H9 (cell line): Measurements from ENCODE around the gene CCL17. TPM values are rescaled to one million over a fixed set of nuclear protein-coding genes. Genes with fewer than 3 reads are reported as not detected.

Source experiments
- DNase-seq: peaks from one replicate; pipeline ENCODE4 v3.0.0-alpha.2; 2017
- H2AFZ ChIP-seq: one replicate; pipeline ENCODE4 v1.6.1; 2013; ENCODE audit warnings: mild to moderate bottlenecking, low read length, control low read depth, moderate library complexity
- H2AK5ac ChIP-seq: 2 replicates; pipeline ENCODE4 v1.6.1; 2013; ENCODE audit warnings: low read length, control low read depth, mixed read lengths; ENCODE audit not compliant: insufficient read length
- H2BK120ac ChIP-seq: one replicate; pipeline ENCODE4 v1.6.1; 2013; ENCODE audit warnings: low read depth, mild to moderate bottlenecking, low read length, control low read depth, inconsistent platforms; ENCODE audit not compliant: poor library complexity, severe bottlenecking
- H2BK12ac ChIP-seq: 2 replicates; pipeline ENCODE4 v1.6.1; 2013; ENCODE audit warnings: low read length, control low read depth, mixed read lengths, low read depth; ENCODE audit not compliant: insufficient read length
- H2BK15ac ChIP-seq: 2 replicates; pipeline ENCODE4 v1.6.1; 2013; ENCODE audit warnings: low read depth, low read length, control low read depth
- H2BK20ac ChIP-seq: one replicate; pipeline ENCODE4 v1.6.1; 2013; ENCODE audit warnings: low read depth, mild to moderate bottlenecking, low read length, control low read depth, inconsistent platforms; ENCODE audit not compliant: poor library complexity, severe bottlenecking
- H2BK5ac ChIP-seq: 2 replicates; pipeline ENCODE4 v1.6.1; 2013; ENCODE audit warnings: low read length, control low read depth, mixed read lengths; ENCODE audit not compliant: insufficient read length
- H3K14ac ChIP-seq: 2 replicates; pipeline ENCODE4 v1.6.1; 2013; ENCODE audit warnings: low read length, control low read depth; ENCODE audit not compliant: insufficient read depth
- H3K18ac ChIP-seq: 2 replicates; pipeline ENCODE4 v1.6.1; 2013; ENCODE audit warnings: low read depth, mild to moderate bottlenecking, mixed read lengths, low read length, control low read depth; ENCODE audit not compliant: insufficient read length
- H3K23ac ChIP-seq: 2 replicates; pipeline ENCODE4 v1.6.1; 2013; ENCODE audit warnings: low read length, control low read depth, mixed read lengths, low read depth; ENCODE audit not compliant: insufficient read length
- H3K23me2 ChIP-seq: 2 replicates; pipeline ENCODE4 v1.6.1; 2013; ENCODE audit warnings: low read depth, mild to moderate bottlenecking, mixed read lengths, low read length, control low read depth; ENCODE audit not compliant: insufficient read length, poor library complexity, severe bottlenecking
- H3K27ac ChIP-seq: 2 replicates; pipeline ENCODE4 v1.5.1; 2013; ENCODE audit warnings: low read length, control low read depth, mixed read lengths, low read depth; ENCODE audit not compliant: insufficient read length
- H3K27me3 ChIP-seq: 2 replicates; pipeline ENCODE4 v1.6.1; 2013; ENCODE audit warnings: low read length, control low read depth, inconsistent platforms; ENCODE audit not compliant: insufficient read depth
- H3K4ac ChIP-seq: 2 replicates; pipeline ENCODE4 v1.6.1; 2013; ENCODE audit warnings: low read depth, mild to moderate bottlenecking, control low read depth, inconsistent platforms, low read length, moderate library complexity
- H3K4me1 ChIP-seq: 2 replicates; pipeline ENCODE4 v1.6.1; 2013; ENCODE audit warnings: low read length, control low read depth, inconsistent platforms; ENCODE audit not compliant: insufficient read depth
- H3K4me2 ChIP-seq: 2 replicates; pipeline ENCODE4 v1.6.1; 2013; ENCODE audit warnings: low read length, control low read depth, mixed read lengths; ENCODE audit not compliant: insufficient read length, insufficient read depth
- H3K56ac ChIP-seq: 2 replicates; pipeline ENCODE4 v1.6.1; 2013; ENCODE audit warnings: low read depth, mild to moderate bottlenecking, mixed read lengths, low read length, control low read depth; ENCODE audit not compliant: insufficient read length
- H3K79me1 ChIP-seq: 2 replicates; pipeline ENCODE4 v1.6.1; 2013; ENCODE audit warnings: low read depth, mild to moderate bottlenecking, moderate library complexity, low read length, control low read depth, inconsistent platforms; ENCODE audit not compliant: insufficient read depth, poor library complexity, severe bottlenecking
- H3K79me2 ChIP-seq: 2 replicates; pipeline ENCODE4 v1.6.1; 2013; ENCODE audit warnings: low read length, control low read depth, inconsistent platforms; ENCODE audit not compliant: insufficient read depth
- H3K9ac ChIP-seq: 2 replicates; pipeline ENCODE4 v1.6.1; 2013; ENCODE audit warnings: low read length, control low read depth, mixed read lengths; ENCODE audit not compliant: insufficient read length; ENCODE audit errors: extremely low read depth
- H3K9me3 ChIP-seq: one replicate; pipeline ENCODE4 v1.6.1; 2013; ENCODE audit warnings: low read depth, low read length, inconsistent platforms; ENCODE audit not compliant: control insufficient read depth
- H3T11ph ChIP-seq: one replicate; pipeline ENCODE4 v1.6.1; 2013; ENCODE audit warnings: mild to moderate bottlenecking, low read length, control low read depth, inconsistent platforms
- H4K20me1 ChIP-seq: one replicate; pipeline ENCODE4 v1.6.1; 2013; ENCODE audit not compliant: control insufficient read depth, insufficient read length, insufficient read depth
- H4K5ac ChIP-seq: 2 replicates; pipeline ENCODE4 v1.6.1; 2013; ENCODE audit warnings: low read depth, mild to moderate bottlenecking, mixed read lengths, low read length, control low read depth; ENCODE audit not compliant: insufficient read length
- H4K8ac ChIP-seq: replicated peaks from 2 replicates; pipeline ENCODE4 v1.6.1; 2013; ENCODE audit warnings: low read length, control low read depth, mixed read lengths, low read depth; ENCODE audit not compliant: insufficient read length
- H4K91ac ChIP-seq: 2 replicates; pipeline ENCODE4 v1.6.1; 2013; ENCODE audit warnings: low read depth, mild to moderate bottlenecking, moderate library complexity, mixed read lengths, low read length, control low read depth; ENCODE audit not compliant: insufficient read length
- H3K27ac Mint-ChIP-seq, 3 experiments: 2 replicates in 2 of 3; 3 replicates in 1 of 3; pipeline ENCODE4 v1.8.0; 2020 to 2021; ENCODE audit warnings: mixed read lengths in 3 of 3, mild to moderate bottlenecking in 1 of 3, moderate library complexity in 1 of 3
- H3K27me3 Mint-ChIP-seq: 2 replicates; pipeline ENCODE4 v1.8.0; 2021; ENCODE audit warnings: low read depth, mild to moderate bottlenecking, moderate library complexity, mixed read lengths
- H3K36me3 Mint-ChIP-seq, 3 experiments: 2 replicates in 2 of 3; 3 replicates in 1 of 3; pipeline ENCODE4 v1.8.0; 2020 to 2021; ENCODE audit warnings: low read depth in 3 of 3, mixed read lengths in 3 of 3; ENCODE audit not compliant: insufficient read depth in 1 of 3
- H3K4me1 Mint-ChIP-seq, 2 experiments: 2 replicates each; pipeline ENCODE4 v1.8.0; 2020; ENCODE audit warnings: mixed read lengths in 2 of 2
- H3K4me3 Mint-ChIP-seq, 2 experiments: 2 replicates in 1 of 2; 3 replicates in 1 of 2; pipeline ENCODE4 v1.8.0; 2020 to 2021; ENCODE audit warnings: mild to moderate bottlenecking in 2 of 2, mixed read lengths in 2 of 2, moderate library complexity in 1 of 2
- H3K9me3 Mint-ChIP-seq, 2 experiments: 2 replicates in 1 of 2; 3 replicates in 1 of 2; pipeline ENCODE4 v1.8.0; 2020; ENCODE audit warnings: mild to moderate bottlenecking in 2 of 2, mixed read lengths in 2 of 2, moderate library complexity in 1 of 2
- WGBS: extraction: QIAGEN DNeasy Blood & Tissue Kit; methylation state at CpG from one replicate; pipeline ENCODE4 v1.1.7; 2013; ENCODE audit warnings: missing lambda C conversion rate, low lambda C conversion rate, mixed read lengths; ENCODE audit not compliant: insufficient read length; ENCODE audit errors: extremely low coverage; 5-methylcytosine and 5-hydroxymethylcytosine counted together
- total RNA-seq: library from RNA; stranded (reverse); gene quantifications from 2 replicates; pipeline ENCODE4 v1.2.1, GENCODE V29; 2021
- TF ChIP-seq, protein P1 (sequence below): fragments of 200-600 bp; sonication (generic); conservative IDR thresholded peaks from 3 replicates; pipeline ENCODE4 v1.8.0; 2021; ENCODE audit warnings: antibody characterized with exemption, mild to moderate bottlenecking

The CCL17 gene
- total RNA-seq, 1 experiment from 2014 or later, result not detected

GRCh38 chr16:57409870-57410587, 5.5 kb downstream of the CCL17 start:
- peak overlapping the region in 2 of 3 experiments; percentile 50 to 79; a peak in 2 of 7 replicates for H3K27ac Mint-ChIP-seq
- Histone ChIP-seq H3K14ac (no peak overlapping the region), H3K18ac (no peak overlapping the region), H2BK5ac (no peak overlapping the region), H2BK15ac (no peak overlapping the region), H2BK12ac (no peak overlapping the region), H3K4me2 (no peak overlapping the region), H2BK20ac (no peak overlapping the region), H3K23ac (no peak overlapping the region), H2AK5ac (no peak overlapping the region), H3K23me2 (no peaks in the 10 kb centered on the region), H3K79me2 (no peaks in the 10 kb centered on the region), H3K4me1 (no peaks in the 10 kb centered on the region), H3K27ac (no peak overlapping the region), H4K20me1 (no peaks in the 10 kb centered on the region), H3K9ac (no peak overlapping the region), H3K27me3 (no peaks in the 10 kb centered on the region), H3K4ac (no peak overlapping the region), H4K8ac (no peak overlapping the region), H2BK120ac (no peak overlapping the region), H3K79me1 (no peaks in the 10 kb centered on the region), H3K56ac (no peak overlapping the region), H3T11ph (no peak overlapping the region), H4K5ac (no peak overlapping the region), H2AFZ (no peak overlapping the region), H4K91ac (no peak overlapping the region), H3K9me3 (no peaks in the 10 kb centered on the region)
- H3K9me3 Mint-ChIP-seq, result no peaks in the 10 kb centered on the region
- no CpG with 5 or more reads among the region's 14 CpGs for WGBS
- TF ChIP-seq, protein P1, sequence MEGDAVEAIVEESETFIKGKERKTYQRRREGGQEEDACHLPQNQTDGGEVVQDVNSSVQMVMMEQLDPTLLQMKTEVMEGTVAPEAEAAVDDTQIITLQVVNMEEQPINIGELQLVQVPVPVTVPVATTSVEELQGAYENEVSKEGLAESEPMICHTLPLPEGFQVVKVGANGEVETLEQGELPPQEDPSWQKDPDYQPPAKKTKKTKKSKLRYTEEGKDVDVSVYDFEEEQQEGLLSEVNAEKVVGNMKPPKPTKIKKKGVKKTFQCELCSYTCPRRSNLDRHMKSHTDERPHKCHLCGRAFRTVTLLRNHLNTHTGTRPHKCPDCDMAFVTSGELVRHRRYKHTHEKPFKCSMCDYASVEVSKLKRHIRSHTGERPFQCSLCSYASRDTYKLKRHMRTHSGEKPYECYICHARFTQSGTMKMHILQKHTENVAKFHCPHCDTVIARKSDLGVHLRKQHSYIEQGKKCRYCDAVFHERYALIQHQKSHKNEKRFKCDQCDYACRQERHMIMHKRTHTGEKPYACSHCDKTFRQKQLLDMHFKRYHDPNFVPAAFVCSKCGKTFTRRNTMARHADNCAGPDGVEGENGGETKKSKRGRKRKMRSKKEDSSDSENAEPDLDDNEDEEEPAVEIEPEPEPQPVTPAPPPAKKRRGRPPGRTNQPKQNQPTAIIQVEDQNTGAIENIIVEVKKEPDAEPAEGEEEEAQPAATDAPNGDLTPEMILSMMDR, result 0 out of 3 replicates have a peak, but pooled peaks have one; percentile 14
- H3K4me3 Mint-ChIP-seq, result no peak overlapping the region
- DNase-seq, result peak; percentile 38
- peaks cover 4% of the 10 kb centered on the region for H3K27me3 Mint-ChIP-seq
- H3K36me3 Mint-ChIP-seq, result no peaks in the 10 kb centered on the region
- peaks cover 2 to 5% of the 10 kb centered on the region in 2 experiments; a peak in 1 of 4 replicates for H3K4me1 Mint-ChIP-seq
